Measurements from ENCODE around the gene ADORA2A. TPM values are rescaled to one million over a fixed set of nuclear protein-coding genes. Genes with fewer than 3 reads are reported as not detected.

ADORA2A gene
- total and polyA plus RNA-seq, 2 of the 8 experiments (the other 6 are each of a cell fraction or from before 2014, with no cell fraction given), result 7.1 to 20.3 TPM

- no peak overlapping the region for H2BK5ac ChIP-seq (ENCODE audit: low read depth, low read length)
- no peak overlapping the region for H2AK5ac ChIP-seq (ENCODE audit: low read depth, low read length)
- H3K4ac ChIP-seq (replicated peaks; ENCODE audit: insufficient read length, low read depth, low read length), result no peak overlapping the region
- no peak overlapping the region for H2BK20ac ChIP-seq (ENCODE audit: low read length)
- H3K14ac ChIP-seq (ENCODE audit: insufficient read length), result no peak overlapping the region
- no peak overlapping the region for H4K5ac ChIP-seq (ENCODE audit: insufficient read length, low read depth, low read length)
- FAIRE-seq (no peak), DNase-seq (ENCODE audit: low read depth in 1 of 2, low spot score in 2 of 2) (no peak)
- no peak overlapping the region for H2BK15ac ChIP-seq (ENCODE audit: low read length)
- H2AFZ ChIP-seq (ENCODE audit: low read length), result 0 out of 2 replicates have a peak overlapping the region, but pooled peaks have one; percentile 10
- H3K9me3 ChIP-seq (ENCODE audit: insufficient read depth in 2 of 2, low read depth in 1 of 2, low read length in 1 of 2), result no peaks in the 10 kb centered on the region
- no peak overlapping the region for H3K18ac ChIP-seq (ENCODE audit: extremely low read depth, low read length)
- no peak overlapping the region for H3K56ac ChIP-seq (replicated peaks; ENCODE audit: insufficient read length, low read depth, low read length)
- H3K4me1 ChIP-seq (replicated peaks in 1 of 4; ENCODE audit: control insufficient read depth in 3 of 4, insufficient read depth in 4 of 4, low read length in 3 of 4), result peaks cover 4 to 8% (median 6%) of the 10 kb centered on the region in 4 experiments; a peak in 5 of 7 replicates
- peak overlapping the region; percentile 17 to 35; a peak in 3 of 4 replicates for H3K4me2 ChIP-seq (ENCODE audit: insufficient read depth in 1 of 2, low read depth in 2 of 2, low read length in 2 of 2)
- no peaks in the 10 kb centered on the region for H3K79me1 ChIP-seq (ENCODE audit: low read depth, low read length)
- H2BK120ac ChIP-seq (replicated peaks; ENCODE audit: low read depth, low read length), result no peak overlapping the region
- no peaks in the 10 kb centered on the region for H3K23me2 ChIP-seq (ENCODE audit: low read depth, low read length)
- H3K27me3 ChIP-seq (replicated peaks in 1 of 4; ENCODE audit: control insufficient read depth in 3 of 4, extremely low read depth in 1 of 4, insufficient read depth in 3 of 4, low read length in 3 of 4), result no peaks in the 10 kb centered on the region
- 48% methylated on average over 1 of the region's 1 CpG; no CpG with 5 or more reads in 1 of the 2 experiments for WGBS, 2 experiments (ENCODE audit: extremely low coverage in 1 of 2, insufficient coverage in 1 of 2, insufficient read length in 1 of 2, insufficient replicate concordance in 2 of 2, low coverage in 1 of 2, low lambda C conversion rate in 2 of 2, missing lambda C conversion rate in 1 of 2)
- H4K91ac ChIP-seq (replicated peaks; ENCODE audit: insufficient read length, low read length), result no peak overlapping the region
- no peaks in the 10 kb centered on the region for H3K36me3 ChIP-seq (ENCODE audit: control insufficient read depth in 2 of 4, insufficient read depth in 4 of 4, low read length in 3 of 4)
- ChIA-PET POLR2A (ENCODE audit: partially characterized antibody) (interaction anchor here (1.7 kb wide), 1 partner anchor 10 kb away, joined by 4 read pairs; no protein-coding TSS in a partner anchor), CTCF (ENCODE audit: partially characterized antibody) (interaction anchor here (0.7 to 1.8 kb wide), 3 partner anchors 13 to 42 kb away, joined by 3 to 4 read pairs (median 4); no protein-coding TSS in a partner anchor)
- no peak overlapping the region for H2BK12ac ChIP-seq (ENCODE audit: low read depth, low read length)
- H4K8ac ChIP-seq (ENCODE audit: extremely low read depth, insufficient read depth, low read length), result no peak overlapping the region
- no peaks in the 10 kb centered on the region for H3K79me2 ChIP-seq (ENCODE audit: control insufficient read depth in 1 of 2, insufficient read depth in 2 of 2, low read length in 2 of 2)
- peak overlapping the region in 1 of 4 experiments; percentile 21; a peak in 1 of 7 replicates for H3K9ac ChIP-seq (replicated peaks in 1 of 4; ENCODE audit: extremely low read depth in 1 of 4, low read depth in 3 of 4, low read length in 3 of 4)
- H3K4me3 ChIP-seq (ENCODE audit: extremely low read depth in 1 of 4, insufficient read depth in 2 of 4, low read depth in 3 of 4, low read length in 4 of 4), result no peak overlapping the region
- H3K23ac ChIP-seq (ENCODE audit: insufficient read length), result no peak overlapping the region
- no peak overlapping the region for H3K27ac ChIP-seq (ENCODE audit: low read depth, low read length)
- H4K20me1 ChIP-seq (replicated peaks in 1 of 2; ENCODE audit: control insufficient read depth in 1 of 2, insufficient read depth in 2 of 2, low read length in 2 of 2), result no peaks in the 10 kb centered on the region
Measured at GRCh38 chr22:24466716-24467328, 39.4 kb downstream of the ADORA2A start.
